ENCODE data around the gene GRIA4. TPM values are rescaled to one million over a fixed set of nuclear protein-coding genes. Genes with fewer than 3 reads are reported as not detected.

The GRIA4 gene
- total and polyA plus RNA-seq, 4 donors = not detected

GRCh38 chr11:105862736-105863367 lies 253.0 kb downstream of the GRIA4 start:
- Histone ChIP-seq H3K27ac (ENCODE audit: low read depth in 1 of 2, low read length in 2 of 2) (no peak overlapping the region), H3K4me3 (ENCODE audit: low read depth in 1 of 3, low read length in 3 of 3) (no peak overlapping the region), H3K9ac (ENCODE audit: low read depth in 1 of 2, low read length in 2 of 2) (no peak overlapping the region), H3K36me3 (ENCODE audit: control insufficient read depth in 4 of 4, insufficient read depth in 3 of 4, low read depth in 1 of 4, low read length in 3 of 4) (no peaks in the 10 kb centered on the region), H3K9me3 (ENCODE audit: control insufficient read depth in 4 of 4, low read length in 3 of 4) (no peaks in the 10 kb centered on the region), H3K4me1 (ENCODE audit: control insufficient read depth in 4 of 4, insufficient read depth in 4 of 4, low read length in 3 of 4) (no peaks in the 10 kb centered on the region), H3K27me3 (ENCODE audit: control insufficient read depth in 4 of 4, insufficient read depth in 4 of 4, low read length in 3 of 4) (no peaks in the 10 kb centered on the region)
- 20% methylated on average over 3 of the region's 3 CpGs for WGBS
- peak; percentile 53 for TF ChIP-seq CTCF (IDR thresholded peaks at IDR 0.05; ENCODE audit: low read depth, low read length, missing input control)
- peak; percentile 83 to 85 for TF ChIP-seq RAD21 (IDR thresholded peaks at IDR 0.05)
- no peak for TF ChIP-seq SP1 (IDR thresholded peaks at IDR 0.05)
- no peak for DNase-seq (ENCODE audit: low spot score)

DNA sequence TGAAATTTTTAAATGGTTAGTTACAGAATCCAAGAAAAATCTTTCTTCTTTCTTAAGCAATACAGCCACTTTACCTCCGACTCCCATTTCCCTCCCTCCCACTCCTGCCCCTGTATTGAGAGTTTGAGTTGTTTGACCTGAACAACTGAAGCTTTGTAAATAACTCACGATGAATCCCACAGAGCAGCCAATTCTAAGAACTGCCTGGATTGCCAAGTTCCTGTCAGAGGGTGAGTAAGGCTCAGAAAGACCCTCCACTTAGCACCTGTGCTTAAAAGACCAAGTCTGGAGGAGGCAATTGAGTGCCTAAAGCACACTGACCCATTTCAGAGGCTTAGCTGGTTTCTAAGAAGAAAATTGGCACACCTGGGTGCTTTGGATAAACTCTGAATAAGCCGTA lies 253.7 kb downstream of the GRIA4 start:
- Histone ChIP-seq H3K9ac (ENCODE audit: low read depth in 1 of 2, low read length in 2 of 2) (no peak overlapping the region), H3K4me3 (ENCODE audit: low read depth in 1 of 3, low read length in 3 of 3) (no peak overlapping the region), H3K27me3 (ENCODE audit: control insufficient read depth in 4 of 4, insufficient read depth in 4 of 4, low read length in 3 of 4) (no peaks in the 10 kb centered on the region), H3K27ac (ENCODE audit: low read depth in 1 of 2, low read length in 2 of 2) (no peak overlapping the region), H3K4me1 (ENCODE audit: control insufficient read depth in 4 of 4, insufficient read depth in 4 of 4, low read length in 3 of 4) (no peaks in the 10 kb centered on the region), H3K36me3 (ENCODE audit: control insufficient read depth in 4 of 4, insufficient read depth in 3 of 4, low read depth in 1 of 4, low read length in 3 of 4) (no peaks in the 10 kb centered on the region), H3K9me3 (ENCODE audit: control insufficient read depth in 4 of 4, low read length in 3 of 4) (no peaks in the 10 kb centered on the region)
- no peak for DNase-seq (ENCODE audit: low spot score)
- 38% methylated on average over 3 of the region's 3 CpGs for WGBS
- TF ChIP-seq REST (IDR thresholded peaks at IDR 0.05) (no peak), RAD21 (IDR thresholded peaks at IDR 0.05) (no peak), HNF4A (conservative IDR thresholded peaks at IDR 0.05) (no peak), FOXA1 (IDR thresholded peaks at IDR 0.05) (no peak), EGR1 (IDR thresholded peaks at IDR 0.05; ENCODE audit: low read depth in 2 of 2) (no peak), CTCF (IDR thresholded peaks at IDR 0.05; ENCODE audit: low read depth, low read length, missing input control) (no peak), HNF4G (IDR thresholded peaks at IDR 0.05) (no peak), JUND (IDR thresholded peaks at IDR 0.05) (no peak)

GRCh38 chr11:105867742-105868141 lies 257.9 kb downstream of the GRIA4 start:
- H3K4me1 ChIP-seq (ENCODE audit: control insufficient read depth in 4 of 4, insufficient read depth in 4 of 4, low read length in 3 of 4) = no peaks in the 10 kb centered on the region
- TF ChIP-seq FOXA2 (IDR thresholded peaks at IDR 0.05) (no peak), CTCF (IDR thresholded peaks at IDR 0.05; ENCODE audit: low read depth, low read length, missing input control) (no peak), GABPA (IDR thresholded peaks at IDR 0.05 in 1 of 2, conservative IDR thresholded peaks at IDR 0.05 in 1 of 2) (no peak), RXRA (IDR thresholded peaks at IDR 0.05) (no peak), NR2F2 (IDR thresholded peaks at IDR 0.05) (no peak)
- DNase-seq (ENCODE audit: low spot score) = no peak
- H3K27ac ChIP-seq (ENCODE audit: low read depth in 1 of 2, low read length in 2 of 2) = no peak overlapping the region
- WGBS = 48% methylated on average over 2 of the region's 2 CpGs
- H3K27me3 ChIP-seq (ENCODE audit: control insufficient read depth in 4 of 4, insufficient read depth in 4 of 4, low read length in 3 of 4) = no peaks in the 10 kb centered on the region
- H3K36me3 ChIP-seq (ENCODE audit: control insufficient read depth in 4 of 4, insufficient read depth in 3 of 4, low read depth in 1 of 4, low read length in 3 of 4) = no peaks in the 10 kb centered on the region
- no peak overlapping the region for H3K9ac ChIP-seq (ENCODE audit: low read depth in 1 of 2, low read length in 2 of 2)
- no peak overlapping the region for H3K4me3 ChIP-seq (ENCODE audit: low read depth in 1 of 3, low read length in 3 of 3)
- H3K9me3 ChIP-seq (ENCODE audit: control insufficient read depth in 4 of 4, low read length in 3 of 4) = no peaks in the 10 kb centered on the region

Data from liver (tissue), 9 donors.